ENCODE measurements around the gene SMIM1.
"Not testable (repeated sequence)": the region's sequence is repeated elsewhere in the genome, so short reads cannot be mapped to it uniquely, and the experiment has no call there.

SMIM1 gene

DNA sequence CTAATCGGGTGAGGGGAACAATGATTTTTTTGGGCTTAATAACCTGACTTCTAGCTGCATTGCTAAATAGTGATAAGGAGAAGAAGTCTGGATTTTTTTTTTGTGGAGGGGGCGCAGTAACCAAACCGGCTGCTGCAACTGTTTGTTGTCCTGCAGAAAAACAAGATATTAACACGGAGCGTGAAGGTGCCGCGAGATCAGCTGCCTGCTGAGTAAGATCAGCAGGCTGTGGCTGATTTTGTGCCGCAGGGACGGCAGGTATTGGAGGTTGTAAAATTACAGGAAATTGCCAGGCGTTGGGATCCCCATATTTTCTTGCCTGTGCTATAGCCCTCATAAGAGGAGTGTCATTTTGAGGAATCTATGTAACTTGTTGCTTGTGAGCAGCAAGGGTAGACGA lies 32.5 kb downstream of the SMIM1 start:
- Histone ChIP-seq H3K4me1 (ENCODE audit: control insufficient read depth in 2 of 2, insufficient read depth in 1 of 2, low read depth in 1 of 2, low read length in 2 of 2) (no peaks in the 10 kb centered on the region), H3K9ac (ENCODE audit: low read depth, low read length, poor library complexity) (no peak overlapping the region), H2BK5ac (ENCODE audit: low read length) (no peak overlapping the region), H2AFZ (ENCODE audit: low read length) (no peak overlapping the region), H3K36me3 (replicated peaks in 1 of 2; ENCODE audit: control insufficient read depth in 2 of 2, insufficient read depth in 2 of 2, low read length in 2 of 2) (no peaks in the 10 kb centered on the region), H3K4ac (ENCODE audit: low read length) (no peak overlapping the region), H3K14ac (ENCODE audit: low read length) (no peak overlapping the region), H4K91ac (ENCODE audit: low read depth, low read length, poor library complexity) (no peak overlapping the region), H3K9me3 (replicated peaks in 1 of 2; ENCODE audit: control insufficient read depth in 2 of 2, insufficient read depth in 1 of 2, low read depth in 1 of 2, low read length in 2 of 2) (peaks cover 5 to 10% of the 10 kb centered on the region in 2 donors), H2AK5ac (ENCODE audit: low read depth, low read length) (no peak overlapping the region), H3K27ac (replicated peaks; ENCODE audit: low read length) (no peak overlapping the region), H3K27me3 (ENCODE audit: control insufficient read depth in 3 of 3, insufficient read depth in 3 of 3, low read depth in 1 of 3, low read length in 3 of 3) (no peaks in the 10 kb centered on the region), H3K79me1 (ENCODE audit: low read depth, low read length) (no peaks in the 10 kb centered on the region), H2BK15ac (ENCODE audit: low read length) (no peak overlapping the region), H2BK120ac (ENCODE audit: low read depth, low read length) (no peak overlapping the region), H2BK12ac (ENCODE audit: low read length) (no peak overlapping the region), H3K18ac (ENCODE audit: low read length) (no peak overlapping the region), H3K4me3 (ENCODE audit: low read length in 2 of 2) (no peak overlapping the region), H4K8ac (ENCODE audit: low read depth, low read length) (no peak overlapping the region), H3K23ac (ENCODE audit: low read depth, low read length, poor library complexity) (no peak overlapping the region), H3K4me2 (ENCODE audit: insufficient read depth, low read length, poor library complexity, severe bottlenecking) (no peak overlapping the region)
- DNase-seq (ENCODE audit: low spot score): no peak
- WGBS, 2 donors (ENCODE audit: extremely low coverage in 2 of 2, insufficient read length in 2 of 2, insufficient replicate concordance in 1 of 2): no CpG with 5 or more reads among the region's 11 CpGs

DNA sequence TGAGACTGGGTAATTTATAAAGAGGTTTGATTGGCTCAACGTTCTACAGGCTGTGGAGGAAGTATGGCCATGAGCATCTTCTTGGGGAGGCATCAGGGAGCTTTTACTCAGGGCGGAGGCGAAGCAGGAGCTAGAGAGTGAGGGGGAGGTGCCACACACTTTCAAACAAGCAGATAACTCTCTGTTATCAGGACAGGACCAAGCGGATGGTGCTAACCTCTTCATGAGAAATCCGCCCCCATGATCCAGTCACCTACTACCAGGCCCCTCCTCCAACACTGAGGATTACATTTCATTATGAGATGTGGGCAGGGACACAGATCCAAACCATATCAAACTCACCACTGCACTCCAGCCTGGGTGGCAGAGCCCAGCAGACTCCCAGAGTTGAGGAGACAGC lies 35.2 kb downstream of the SMIM1 start:
- DNase-seq (ENCODE audit: low spot score): no peak
- Histone ChIP-seq H2BK5ac (ENCODE audit: low read length) (no peak overlapping the region), H3K4me2 (ENCODE audit: insufficient read depth, low read length, poor library complexity, severe bottlenecking) (no peak overlapping the region), H3K4me1 (ENCODE audit: control insufficient read depth in 2 of 2, insufficient read depth in 1 of 2, low read depth in 1 of 2, low read length in 2 of 2) (peaks cover 0 to 5% of the 10 kb centered on the region in 2 donors), H2AFZ (ENCODE audit: low read length) (no peak overlapping the region), H3K4ac (ENCODE audit: low read length) (no peak overlapping the region), H2AK5ac (ENCODE audit: low read depth, low read length) (no peak overlapping the region), H3K27ac (replicated peaks; ENCODE audit: low read length) (no peak overlapping the region), H3K14ac (ENCODE audit: low read length) (no peak overlapping the region), H3K23ac (ENCODE audit: low read depth, low read length, poor library complexity) (no peak overlapping the region), H3K18ac (ENCODE audit: low read length) (no peak overlapping the region), H3K9ac (ENCODE audit: low read depth, low read length, poor library complexity) (no peak overlapping the region), H3K9me3 (replicated peaks in 1 of 2; ENCODE audit: control insufficient read depth in 2 of 2, insufficient read depth in 1 of 2, low read depth in 1 of 2, low read length in 2 of 2) (peaks cover 2 to 5% of the 10 kb centered on the region in 2 donors), H2BK15ac (ENCODE audit: low read length) (no peak overlapping the region), H3K79me1 (ENCODE audit: low read depth, low read length) (no peaks in the 10 kb centered on the region), H4K8ac (ENCODE audit: low read depth, low read length) (no peak overlapping the region), H2BK12ac (ENCODE audit: low read length) (no peak overlapping the region), H3K27me3 (ENCODE audit: control insufficient read depth in 3 of 3, insufficient read depth in 3 of 3, low read depth in 1 of 3, low read length in 3 of 3) (no peaks in the 10 kb centered on the region), H3K36me3 (replicated peaks in 1 of 2; ENCODE audit: control insufficient read depth in 2 of 2, insufficient read depth in 2 of 2, low read length in 2 of 2) (no peaks in the 10 kb centered on the region), H3K4me3 (ENCODE audit: low read length in 2 of 2) (no peak overlapping the region), H2BK120ac (ENCODE audit: low read depth, low read length) (no peak overlapping the region), H4K91ac (ENCODE audit: low read depth, low read length, poor library complexity) (no peak overlapping the region)
- no CpG with 5 or more reads among the region's 5 CpGs for WGBS, 2 donors (ENCODE audit: extremely low coverage in 2 of 2, insufficient read length in 2 of 2, insufficient replicate concordance in 1 of 2)

DNA sequence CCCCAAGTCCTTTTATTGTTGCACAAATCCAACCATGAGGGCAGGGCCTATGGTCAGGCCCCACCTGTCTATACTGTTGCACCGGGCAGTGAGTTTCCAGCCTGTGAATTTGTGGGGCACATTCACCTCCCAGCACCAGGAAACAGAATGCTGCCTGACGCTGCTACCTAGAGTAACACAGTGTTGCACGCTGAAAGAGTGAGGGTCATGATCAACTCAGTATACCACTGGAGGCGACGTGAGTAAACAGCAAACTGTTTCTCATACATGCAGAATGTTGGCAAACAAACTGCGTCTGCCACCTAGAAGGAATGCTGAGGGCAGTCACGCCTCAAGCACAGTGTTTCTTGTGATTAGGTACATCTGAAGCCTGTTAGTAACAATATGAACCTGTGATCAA lies 37.1 kb downstream of the SMIM1 start:
- Histone ChIP-seq H3K9ac (ENCODE audit: low read depth, low read length, poor library complexity) (no peak overlapping the region), H3K27ac (replicated peaks; ENCODE audit: low read length) (no peak overlapping the region), H2BK5ac (ENCODE audit: low read length) (no peak overlapping the region), H3K4me2 (ENCODE audit: insufficient read depth, low read length, poor library complexity, severe bottlenecking) (no peak overlapping the region), H3K4me3 (ENCODE audit: low read length in 2 of 2) (no peak overlapping the region), H4K91ac (ENCODE audit: low read depth, low read length, poor library complexity) (no peak overlapping the region), H3K9me3 (replicated peaks in 1 of 2; ENCODE audit: control insufficient read depth in 2 of 2, insufficient read depth in 1 of 2, low read depth in 1 of 2, low read length in 2 of 2) (peaks cover 2 to 7% of the 10 kb centered on the region in 2 donors), H3K14ac (ENCODE audit: low read length) (no peak overlapping the region), H3K27me3 (ENCODE audit: control insufficient read depth in 3 of 3, insufficient read depth in 3 of 3, low read depth in 1 of 3, low read length in 3 of 3) (no peaks in the 10 kb centered on the region), H2BK15ac (ENCODE audit: low read length) (no peak overlapping the region), H2BK12ac (ENCODE audit: low read length) (no peak overlapping the region), H3K36me3 (replicated peaks in 1 of 2; ENCODE audit: control insufficient read depth in 2 of 2, insufficient read depth in 2 of 2, low read length in 2 of 2) (peaks cover 0 to 7% of the 10 kb centered on the region in 2 donors), H3K4me1 (ENCODE audit: control insufficient read depth in 2 of 2, insufficient read depth in 1 of 2, low read depth in 1 of 2, low read length in 2 of 2) (peaks cover 0 to 5% of the 10 kb centered on the region in 2 donors), H2AFZ (ENCODE audit: low read length) (no peak overlapping the region), H3K79me1 (ENCODE audit: low read depth, low read length) (no peaks in the 10 kb centered on the region), H3K23ac (ENCODE audit: low read depth, low read length, poor library complexity) (no peak overlapping the region), H2BK120ac (ENCODE audit: low read depth, low read length) (no peak overlapping the region), H4K8ac (ENCODE audit: low read depth, low read length) (no peak overlapping the region), H3K18ac (ENCODE audit: low read length) (no peak overlapping the region), H3K4ac (ENCODE audit: low read length) (no peak overlapping the region), H2AK5ac (ENCODE audit: low read depth, low read length) (no peak overlapping the region)
- WGBS, 2 donors (ENCODE audit: extremely low coverage in 2 of 2, insufficient read length in 2 of 2, insufficient replicate concordance in 1 of 2): no CpG with 5 or more reads among the region's 7 CpGs
- DNase-seq (ENCODE audit: low spot score): no peak

DNA sequence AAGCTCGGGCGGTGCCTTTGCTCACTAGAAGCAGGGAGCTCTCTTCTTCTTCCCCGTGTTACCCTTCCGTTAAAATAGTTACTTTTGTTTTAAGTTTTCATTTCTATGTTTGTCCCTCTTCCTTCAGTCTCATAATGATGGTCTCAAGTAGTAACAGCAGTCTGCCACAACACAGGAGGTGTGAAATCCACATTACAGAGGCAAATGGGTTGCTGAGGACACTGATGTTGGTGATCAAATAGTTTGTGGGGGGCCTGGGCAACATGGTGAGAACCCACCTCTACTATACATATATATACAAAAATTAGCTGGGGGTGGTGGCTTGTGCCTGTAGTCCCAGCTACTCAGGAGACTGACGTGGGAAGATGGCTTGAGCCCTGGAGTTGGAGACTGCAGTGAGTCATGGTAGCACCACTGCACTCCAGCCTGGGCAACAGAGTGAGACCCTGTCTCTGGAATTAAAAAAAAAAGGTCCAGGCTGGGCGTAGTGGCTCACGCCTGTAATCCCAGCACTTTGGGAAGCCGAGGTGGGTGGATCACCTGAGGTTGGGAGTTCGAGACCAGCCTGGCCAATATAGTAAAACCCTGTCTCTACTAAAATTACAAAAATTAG lies 37.7 kb downstream of the SMIM1 start:
- not testable (repeated sequence) for H2AK5ac ChIP-seq (ENCODE audit: low read depth, low read length); H3K4ac ChIP-seq (ENCODE audit: low read length); H3K27me3 ChIP-seq (ENCODE audit: control insufficient read depth in 3 of 3, insufficient read depth in 3 of 3, low read depth in 1 of 3, low read length in 3 of 3); H3K14ac ChIP-seq (ENCODE audit: low read length); H4K91ac ChIP-seq (ENCODE audit: low read depth, low read length, poor library complexity); DNase-seq (ENCODE audit: low spot score); H2BK15ac ChIP-seq (ENCODE audit: low read length); H4K8ac ChIP-seq (ENCODE audit: low read depth, low read length); H3K79me1 ChIP-seq (ENCODE audit: low read depth, low read length); H2BK120ac ChIP-seq (ENCODE audit: low read depth, low read length); H3K4me3 ChIP-seq (ENCODE audit: low read length in 2 of 2); H3K4me1 ChIP-seq (ENCODE audit: control insufficient read depth in 2 of 2, insufficient read depth in 1 of 2, low read depth in 1 of 2, low read length in 2 of 2); H3K27ac ChIP-seq (replicated peaks; ENCODE audit: low read length); H2BK12ac ChIP-seq (ENCODE audit: low read length); H2BK5ac ChIP-seq (ENCODE audit: low read length); H3K9ac ChIP-seq (ENCODE audit: low read depth, low read length, poor library complexity); H3K23ac ChIP-seq (ENCODE audit: low read depth, low read length, poor library complexity); H3K18ac ChIP-seq (ENCODE audit: low read length); H3K9me3 ChIP-seq (replicated peaks in 1 of 2; ENCODE audit: control insufficient read depth in 2 of 2, insufficient read depth in 1 of 2, low read depth in 1 of 2, low read length in 2 of 2); H2AFZ ChIP-seq (ENCODE audit: low read length); H3K4me2 ChIP-seq (ENCODE audit: insufficient read depth, low read length, poor library complexity, severe bottlenecking)
- WGBS, 2 donors (ENCODE audit: extremely low coverage in 2 of 2, insufficient read length in 2 of 2, insufficient replicate concordance in 1 of 2): no CpG with 5 or more reads among the region's 9 CpGs
- H3K36me3 ChIP-seq (replicated peaks in 1 of 2; ENCODE audit: control insufficient read depth in 2 of 2, insufficient read depth in 2 of 2, low read length in 2 of 2): peaks cover 5 to 12% of the 10 kb centered on the region in 2 donors

Measured in neuronal stem cell (in vitro differentiated cells).